ENCODE data around the gene ZNF213.
"Not testable (repeated sequence)": the region's sequence is repeated elsewhere in the genome, so short reads cannot be mapped to it uniquely, and the experiment has no call there.

The ZNF213 gene

GRCh38 chr16:3171181-3171854 is 36.5 kb downstream of the ZNF213 start:
- peak; percentile 75 for DNase-seq

- DNase-seq = peak; percentile 85
Observed at GRCh38 chr16:3171855-3172593, 37.2 kb downstream of the ZNF213 start.

GRCh38 chr16:3173892-3174617 is 39.2 kb downstream of the ZNF213 start:
- peak; percentile 82 for DNase-seq

- no peak for DNase-seq
Observed at GRCh38 chr16:3174618-3175148, 39.9 kb downstream of the ZNF213 start.

DNA sequence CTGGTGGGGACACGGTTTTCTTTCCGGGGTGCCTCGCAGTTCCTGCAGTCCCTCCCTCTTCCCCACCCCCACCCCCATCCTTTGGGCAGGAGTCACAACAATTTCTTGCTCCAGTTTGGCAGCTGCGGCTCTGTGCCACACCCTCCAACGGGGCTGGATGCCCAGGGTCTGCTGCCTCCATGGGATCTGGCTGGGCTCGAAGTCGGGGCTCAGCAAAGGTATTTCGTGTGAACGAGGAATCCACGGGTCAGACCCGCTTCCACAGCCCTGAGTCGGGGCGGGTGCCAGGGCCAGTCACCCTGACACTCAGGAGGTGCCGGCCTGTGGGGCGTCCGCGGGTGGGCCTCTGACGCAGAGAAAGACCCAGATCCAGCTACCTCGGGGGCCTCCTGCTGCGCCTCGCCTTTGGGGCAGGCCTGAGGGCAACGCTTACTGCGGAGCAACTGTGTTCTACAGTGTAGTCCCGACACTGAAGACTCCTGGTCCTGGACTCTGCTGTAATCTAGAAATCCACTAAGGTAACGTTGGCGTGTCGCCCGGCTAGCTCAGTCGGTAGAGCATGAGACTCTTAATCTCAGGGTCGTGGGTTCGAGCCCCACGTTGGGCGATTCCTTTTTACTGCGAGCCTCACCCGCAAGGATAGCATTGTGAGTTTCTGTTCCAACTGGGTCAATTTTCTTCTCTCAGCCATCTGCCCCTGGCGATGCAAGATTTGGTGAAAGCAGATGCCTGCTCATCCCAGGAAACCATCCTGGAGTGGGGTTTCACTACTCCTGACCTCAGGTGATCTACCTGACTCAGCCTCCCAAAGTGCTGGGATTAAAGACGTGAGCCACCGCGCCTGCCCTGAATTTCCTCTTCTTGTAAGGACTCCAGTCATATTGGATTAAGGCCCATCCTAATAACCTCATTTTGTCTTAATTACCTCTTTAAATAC is 40.6 kb downstream of the ZNF213 start:
- DNase-seq = peak; percentile 89

DNA sequence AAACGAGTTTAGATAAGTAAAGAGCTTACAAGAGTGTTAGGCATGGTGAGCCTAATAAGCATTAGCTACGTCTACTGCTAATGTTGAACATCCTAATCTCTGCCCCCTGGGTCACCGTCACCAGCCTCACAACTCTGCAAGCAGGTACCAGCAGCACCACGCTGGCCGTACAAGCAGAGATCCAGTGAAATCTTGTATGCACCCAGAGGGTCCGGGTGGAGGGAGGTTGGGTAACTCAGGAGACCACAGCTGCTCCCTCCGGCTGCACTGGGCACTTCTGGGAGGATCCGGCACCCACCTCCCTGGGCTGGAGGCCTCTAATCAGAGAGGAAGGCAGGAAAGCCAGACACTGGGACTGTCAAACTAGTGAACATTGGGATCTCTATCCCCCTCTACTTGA is 44.8 kb downstream of the ZNF213 start:
- DNase-seq = no peak

- DNase-seq = peak; percentile 69
Observed at GRCh38 chr16:3180445-3180878, 45.6 kb downstream of the ZNF213 start.

GRCh38 chr16:3182293-3182607 is 47.4 kb downstream of the ZNF213 start:
- not testable (repeated sequence) for DNase-seq

- DNase-seq = peak; percentile 91
Observed at GRCh38 chr16:3182608-3183444, 48.0 kb downstream of the ZNF213 start.

GRCh38 chr16:3183445-3184139 is 48.8 kb downstream of the ZNF213 start:
- no peak for DNase-seq

DNA sequence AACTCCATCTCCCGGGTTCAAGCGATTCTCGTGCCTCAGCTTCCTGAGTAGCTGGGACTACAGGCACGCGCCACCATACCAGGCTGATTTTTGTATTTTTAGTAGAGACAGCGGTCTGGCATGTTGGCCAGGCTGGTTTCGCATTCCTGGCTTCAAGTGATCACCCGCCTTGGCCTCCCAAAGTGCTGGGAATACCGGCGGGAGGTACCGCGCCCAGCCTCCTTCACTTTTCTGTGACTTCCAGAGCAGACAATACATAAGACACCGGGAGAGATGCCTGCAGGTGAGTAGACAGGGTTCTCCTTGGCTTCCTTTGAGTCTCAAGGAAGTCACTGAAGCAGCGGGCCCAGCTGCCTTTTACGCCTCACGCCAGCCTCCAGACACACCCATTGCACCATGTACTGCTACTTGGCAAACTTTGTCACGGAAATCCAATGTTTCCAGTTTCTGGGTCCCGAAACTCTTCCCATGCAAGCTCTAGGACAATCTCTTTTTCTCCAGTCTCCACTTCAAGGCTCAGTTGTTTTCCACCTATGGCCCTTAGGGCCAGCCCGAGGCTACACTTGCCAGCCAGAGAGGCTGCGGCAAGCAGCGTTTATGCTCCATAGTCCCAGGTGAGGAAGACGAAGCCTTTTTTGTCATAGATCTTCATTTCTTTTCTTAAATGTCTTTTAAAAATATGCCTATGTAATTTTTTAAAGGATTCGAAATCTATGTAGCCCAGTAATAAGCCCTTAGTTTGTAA is 52.3 kb downstream of the ZNF213 start:
- no peak for DNase-seq

- peak; percentile 88 for DNase-seq
Observed at GRCh38 chr16:3187798-3188674, 53.2 kb downstream of the ZNF213 start, which contains the start of gene OR1F1. Gene OR1F1, plus strand, starts transcription at chr16:3188204.

GRCh38 chr16:3188675-3188924 is 53.8 kb downstream of the ZNF213 start:
- DNase-seq = no peak

- peak; percentile 87 for DNase-seq
Observed at GRCh38 chr16:3188925-3189825, 54.3 kb downstream of the ZNF213 start.

DNA sequence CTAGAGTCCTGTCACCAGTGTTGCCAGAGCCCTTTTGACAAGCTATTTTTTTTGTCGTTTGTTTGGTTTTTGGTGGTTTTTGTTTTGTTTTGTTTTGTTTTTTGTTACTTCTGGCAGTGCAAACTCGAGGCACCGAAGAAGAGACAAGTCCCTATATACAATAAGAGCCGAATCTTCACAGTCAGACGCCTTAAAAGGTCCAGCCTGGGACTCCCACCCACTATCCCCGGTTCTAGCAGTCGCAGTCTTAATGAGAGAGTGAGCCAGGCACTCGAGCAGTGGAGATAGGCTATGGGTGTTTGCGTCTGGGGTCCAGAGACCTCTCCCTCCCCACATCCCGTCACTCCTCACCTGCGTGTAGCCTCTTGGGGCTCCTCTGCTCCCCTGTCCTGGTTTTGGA is 55.0 kb downstream of the ZNF213 start:
- DNase-seq = no peak

DNA sequence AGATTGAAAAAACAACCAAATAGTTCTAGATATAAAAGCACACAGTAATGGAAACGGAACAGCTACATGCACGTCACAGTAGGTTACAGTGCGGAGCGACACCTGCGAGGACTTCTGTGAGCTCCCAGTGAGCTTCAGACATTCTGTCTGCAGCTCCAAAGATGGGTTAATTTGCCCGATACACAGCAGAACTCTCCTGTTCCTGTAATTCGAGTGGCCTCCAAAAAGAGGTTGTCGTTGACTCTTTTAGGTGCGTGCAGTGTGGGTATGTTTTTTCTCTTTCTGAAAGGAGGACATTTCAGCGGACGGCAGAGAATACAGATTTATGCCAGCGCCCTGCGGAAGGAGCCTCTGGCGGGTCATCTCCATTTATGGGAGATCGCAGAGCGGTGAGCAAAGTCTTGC is 56.1 kb downstream of the ZNF213 start:
- DNase-seq = no peak

Measured in stimulated activated CD8-positive, alpha-beta memory T cell treated with anti-CD3 and anti-CD28 coated beads, Interleukin-4, amount 100 ng/mL, for 48 hours (primary cell).